ENCODE measurements around the gene ERP27.

The ERP27 gene

GRCh38 chr12:14954269-14954668 is 15.9 kb upstream of the ERP27 start:
- ChIA-PET CTCF (no interaction called here), POLR2A (no interaction called here)
- no peak for DNase-seq (ENCODE audit: extremely low spot score)
- TF ChIP-seq ZNF384 (IDR thresholded peaks at IDR 0.05): no peak
- no peak for TF ChIP-seq PKNOX1 (IDR thresholded peaks at IDR 0.05)
- TF ChIP-seq BHLHE40 (IDR thresholded peaks at IDR 0.05; ENCODE audit: borderline replicate concordance): no peak
- no peak for TF ChIP-seq SP1 (IDR thresholded peaks at IDR 0.05)
- TF ChIP-seq ELF4 (IDR thresholded peaks at IDR 0.05): no peak
- no peak for TF ChIP-seq TARDBP (IDR thresholded peaks at IDR 0.05)
- TF ChIP-seq CTBP1 (IDR thresholded peaks at IDR 0.05; ENCODE audit: borderline replicate concordance): no peak
- no peak for TF ChIP-seq FOXM1 (IDR thresholded peaks at IDR 0.05; ENCODE audit: borderline replicate concordance)
- no peak for TF ChIP-seq HDGF (IDR thresholded peaks at IDR 0.05; ENCODE audit: borderline replicate concordance)

DNA sequence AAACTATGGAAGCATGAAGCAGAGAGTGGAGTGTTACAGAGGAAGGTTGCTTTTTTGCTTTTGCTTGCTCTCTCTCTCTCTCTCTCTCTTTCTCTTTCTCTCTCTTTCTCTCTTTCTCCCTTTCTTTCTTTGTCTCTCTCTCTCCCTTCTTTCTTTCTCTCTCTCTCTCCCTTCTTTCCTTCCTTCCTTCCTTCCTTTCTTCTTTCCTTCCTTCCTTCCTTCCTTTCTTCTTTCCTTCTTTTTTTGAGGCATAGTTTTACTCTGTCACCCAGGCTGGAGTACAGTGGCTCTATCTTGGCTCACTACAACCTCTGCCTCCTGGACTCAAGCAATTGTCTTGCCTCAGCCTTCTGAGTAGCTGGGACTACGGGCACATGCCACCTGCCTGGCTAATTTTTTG is 15.4 kb upstream of the ERP27 start:
- ChIA-PET CTCF (no interaction called here), POLR2A (no interaction called here)
- DNase-seq (ENCODE audit: extremely low spot score): no peak
- TF ChIP-seq LEF1 (IDR thresholded peaks at IDR 0.05; ENCODE audit: borderline replicate concordance) (no peak), FOXM1 (IDR thresholded peaks at IDR 0.05; ENCODE audit: borderline replicate concordance) (no peak), NFRKB (IDR thresholded peaks at IDR 0.05) (no peak), ZNF384 (IDR thresholded peaks at IDR 0.05) (no peak), FOXA1 (IDR thresholded peaks at IDR 0.05) (no peak), FOXK2 (IDR thresholded peaks at IDR 0.05) (no peak), SP1 (IDR thresholded peaks at IDR 0.05) (no peak), ELF4 (IDR thresholded peaks at IDR 0.05) (no peak), ARNT (IDR thresholded peaks at IDR 0.05) (no peak), BHLHE40 (IDR thresholded peaks at IDR 0.05; ENCODE audit: borderline replicate concordance) (no peak), HDGF (IDR thresholded peaks at IDR 0.05; ENCODE audit: borderline replicate concordance) (no peak)

DNA sequence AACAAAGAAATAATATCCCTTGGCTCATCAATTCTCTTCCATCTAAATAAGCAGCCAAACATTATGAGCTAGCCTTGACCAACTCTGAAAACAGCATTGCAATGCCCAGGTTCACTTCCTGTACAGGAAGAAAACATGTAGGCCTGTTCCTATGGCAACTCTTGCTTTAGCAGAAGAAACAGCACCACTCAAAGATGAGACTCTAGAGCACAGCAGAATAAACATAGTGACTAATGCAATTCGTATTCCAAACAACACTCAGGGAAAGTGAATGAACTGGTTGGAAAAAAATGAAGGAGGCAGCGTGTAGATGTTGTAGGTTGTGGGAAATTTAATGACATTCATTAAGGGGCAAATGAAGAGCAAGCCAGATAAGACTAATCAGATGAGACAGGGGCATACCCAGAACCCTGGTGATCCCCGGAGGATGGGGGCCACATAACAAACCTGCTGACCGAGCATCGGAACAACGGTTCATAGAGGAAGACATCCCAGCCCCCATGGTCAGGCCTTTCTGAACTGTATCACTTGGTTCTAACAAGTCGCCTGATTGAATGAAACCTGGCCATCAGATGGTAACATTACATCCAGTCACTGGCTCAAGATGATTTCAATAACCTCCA is 14.1 kb upstream of the ERP27 start:
- ChIA-PET CTCF (no interaction called here), POLR2A (no interaction called here)
- no peak for DNase-seq (ENCODE audit: extremely low spot score)
- TF ChIP-seq SUZ12 (IDR thresholded peaks at IDR 0.05) (no peak), SP1 (IDR thresholded peaks at IDR 0.05) (no peak), HDGF (IDR thresholded peaks at IDR 0.05; ENCODE audit: borderline replicate concordance) (no peak), LEF1 (IDR thresholded peaks at IDR 0.05; ENCODE audit: borderline replicate concordance) (no peak), L3MBTL2 (conservative IDR thresholded peaks at IDR 0.05) (no peak), BHLHE40 (IDR thresholded peaks at IDR 0.05; ENCODE audit: borderline replicate concordance) (no peak), FOXA1 (IDR thresholded peaks at IDR 0.05) (no peak), ZNF384 (IDR thresholded peaks at IDR 0.05) (no peak)

GRCh38 chr12:14951851-14952250 is 13.5 kb upstream of the ERP27 start:
- ChIA-PET CTCF (no interaction called here), POLR2A (no interaction called here)
- no peak for DNase-seq (ENCODE audit: extremely low spot score)
- TF ChIP-seq LEF1 (IDR thresholded peaks at IDR 0.05; ENCODE audit: borderline replicate concordance): no peak
- no peak for TF ChIP-seq NFRKB (IDR thresholded peaks at IDR 0.05)

DNA sequence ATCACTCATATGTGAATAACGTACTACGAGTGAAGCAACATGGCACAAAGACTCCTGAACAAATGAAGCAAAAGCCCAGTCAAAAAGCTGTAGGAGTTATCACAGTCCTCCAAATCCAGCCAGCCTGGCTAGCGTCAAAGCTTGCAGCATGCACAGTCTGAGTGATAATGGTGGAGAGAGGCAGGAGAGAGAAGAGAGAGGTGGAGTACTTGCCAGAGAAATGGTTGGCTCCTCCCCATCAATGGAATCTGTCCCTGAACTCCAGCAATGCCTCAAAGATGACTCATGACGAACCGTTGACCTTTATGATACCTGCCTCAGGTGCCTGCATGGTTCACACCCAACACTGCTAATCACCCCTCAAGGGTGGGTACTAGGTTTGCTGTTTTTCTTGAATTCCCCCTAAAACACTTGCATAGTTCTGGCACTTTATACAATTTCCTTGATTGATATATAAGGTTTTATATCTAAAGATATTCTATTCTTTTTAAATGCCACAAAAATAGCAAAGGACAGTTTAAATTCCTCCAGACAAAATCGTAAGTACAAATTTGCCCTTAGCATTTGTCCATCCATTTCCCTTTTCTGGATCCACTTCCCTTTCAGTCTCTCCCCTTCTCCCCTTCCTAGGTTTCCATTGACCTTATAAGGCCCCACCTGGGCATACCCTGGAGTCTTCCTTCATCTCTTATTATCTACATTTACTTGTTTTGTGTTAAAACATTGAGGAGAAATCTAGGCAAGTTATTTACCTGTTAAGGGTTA is 12.8 kb upstream of the ERP27 start:
- no peak for DNase-seq (ENCODE audit: extremely low spot score)
- TF ChIP-seq ARNT (IDR thresholded peaks at IDR 0.05) (no peak), LEF1 (IDR thresholded peaks at IDR 0.05; ENCODE audit: borderline replicate concordance) (no peak), ZNF384 (IDR thresholded peaks at IDR 0.05) (no peak), L3MBTL2 (conservative IDR thresholded peaks at IDR 0.05) (no peak), FOXA1 (IDR thresholded peaks at IDR 0.05) (no peak), BHLHE40 (IDR thresholded peaks at IDR 0.05; ENCODE audit: borderline replicate concordance) (no peak), NFRKB (IDR thresholded peaks at IDR 0.05) (no peak), ELF4 (IDR thresholded peaks at IDR 0.05) (no peak), CTBP1 (IDR thresholded peaks at IDR 0.05; ENCODE audit: borderline replicate concordance) (no peak), PKNOX1 (IDR thresholded peaks at IDR 0.05) (no peak), HDGF (IDR thresholded peaks at IDR 0.05; ENCODE audit: borderline replicate concordance) (no peak), SP1 (IDR thresholded peaks at IDR 0.05) (no peak)
- ChIA-PET CTCF (no interaction called here), POLR2A (no interaction called here)

DNA sequence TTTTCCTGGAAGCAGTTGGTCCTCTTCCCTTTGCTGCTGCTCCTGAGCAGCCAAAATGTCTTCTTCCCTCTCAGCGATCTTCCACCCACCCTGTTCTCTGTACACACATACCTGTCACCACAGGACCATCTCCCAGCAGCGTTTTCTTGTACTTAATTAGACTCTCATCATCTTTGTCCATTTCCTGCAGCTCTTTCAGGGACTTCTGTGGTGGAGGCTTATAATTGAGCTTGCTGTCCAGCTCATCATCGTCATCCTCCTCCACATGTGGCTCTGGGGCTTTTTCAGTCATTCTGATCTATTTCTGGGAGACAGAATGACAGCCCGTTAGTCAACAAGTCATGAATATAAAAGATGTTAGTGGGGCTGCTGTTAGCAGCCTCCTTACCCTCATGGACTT is 12.1 kb upstream of the ERP27 start:
- ChIA-PET POLR2A (no interaction called here), CTCF (no interaction called here)
- DNase-seq (ENCODE audit: extremely low spot score): no peak
- TF ChIP-seq FOXA1 (IDR thresholded peaks at IDR 0.05): no peak
- no peak for TF ChIP-seq NFRKB (IDR thresholded peaks at IDR 0.05)
- no peak for TF ChIP-seq ARNT (IDR thresholded peaks at IDR 0.05)
- no peak for TF ChIP-seq HDGF (IDR thresholded peaks at IDR 0.05; ENCODE audit: borderline replicate concordance)
- no peak for TF ChIP-seq L3MBTL2 (conservative IDR thresholded peaks at IDR 0.05)
- TF ChIP-seq LEF1 (IDR thresholded peaks at IDR 0.05; ENCODE audit: borderline replicate concordance): no peak
- TF ChIP-seq ELF4 (IDR thresholded peaks at IDR 0.05): no peak
- TF ChIP-seq BHLHE40 (IDR thresholded peaks at IDR 0.05; ENCODE audit: borderline replicate concordance): no peak
- no peak for TF ChIP-seq PKNOX1 (IDR thresholded peaks at IDR 0.05)
- no peak for TF ChIP-seq SP1 (IDR thresholded peaks at IDR 0.05)
- no peak for TF ChIP-seq FOXK2 (IDR thresholded peaks at IDR 0.05)
